ENCODE measurements around the gene CLEC3B. TPM values are rescaled to one million over a fixed set of nuclear protein-coding genes. Genes with fewer than 3 reads are reported as not detected.
A peak's percentile ranks its signal among the peaks of the same experiment; 100 is the strongest.
"Not testable (repeated sequence)": the region's sequence is repeated elsewhere in the genome, so short reads cannot be mapped to it uniquely, and the experiment has no call there.

Gene CLEC3B
- polyA plus RNA-seq, 5 donors, result 101 to 194 (median 110) TPM

- peak in 1 of 2 donors; percentile 58 for DNase-seq
These were observed 38.6 kb downstream of the CLEC3B start for GRCh38 chr3:45064512-45065372.

GRCh38 chr3:45065373-45065720, 39.2 kb downstream of the CLEC3B start:
- no peak for DNase-seq

GRCh38 chr3:45066109-45066801, 40.2 kb downstream of the CLEC3B start:
- no peak for DNase-seq

GRCh38 chr3:45067486-45067885, 41.4 kb downstream of the CLEC3B start:
- no peak for DNase-seq

- no peak for DNase-seq
These were observed 41.8 kb downstream of the CLEC3B start for GRCh38 chr3:45067941-45068340.

GRCh38 chr3:45071075-45071474, 45.0 kb downstream of the CLEC3B start:
- DNase-seq, result no peak

GRCh38 chr3:45075821-45076625, 49.9 kb downstream of the CLEC3B start:
- no peak for DNase-seq

GRCh38 chr3:45078256-45078655, 52.2 kb downstream of the CLEC3B start:
- not testable (repeated sequence) for DNase-seq

- DNase-seq, result no peak
These were observed 52.9 kb downstream of the CLEC3B start for GRCh38 chr3:45078910-45079522.

- no peak for DNase-seq
These were observed 53.6 kb downstream of the CLEC3B start for GRCh38 chr3:45079715-45080114.

GRCh38 chr3:45080824-45081223, 54.7 kb downstream of the CLEC3B start:
- no peak for DNase-seq

GRCh38 chr3:45081506-45082141, 55.5 kb downstream of the CLEC3B start:
- DNase-seq, result no peak

GRCh38 chr3:45082142-45082538, 56.0 kb downstream of the CLEC3B start:
- DNase-seq, result no peak

- DNase-seq, result no peak
These were observed 56.9 kb downstream of the CLEC3B start for GRCh38 chr3:45083023-45083422.

- DNase-seq, result no peak
These were observed 58.3 kb downstream of the CLEC3B start for GRCh38 chr3:45084361-45084760.

GRCh38 chr3:45084820-45085816, 59.0 kb downstream of the CLEC3B start:
- DNase-seq, result no peak

Measured in right lung (tissue), 5 donors.